ENCODE data around the gene MUC7.

MUC7 gene

GRCh38 chr4:70471897-70472296, at the start of gene MUC7:
Gene MUC7, plus strand, starts transcription at chr4:70472197. Its CDS starts 1,825 bp downstream, at chr4:70474022.
- no peak for TF ChIP-seq CTCF (conservative IDR thresholded peaks at IDR 0.05; ENCODE audit: control insufficient read depth, insufficient read depth, low read depth, low read length)
- H3K4me3 ChIP-seq (ENCODE audit: control insufficient read depth, low read depth, low read length): no peak within 1 kb of the TSS
- DNase-seq (ENCODE audit: low read depth): no peak

GRCh38 chr4:70425306-70425705, 46.7 kb upstream of the MUC7 start:
- H3K4me3 ChIP-seq (ENCODE audit: control insufficient read depth, low read depth, low read length): no peak overlapping the region
- no peak for DNase-seq (ENCODE audit: low read depth)
- TF ChIP-seq CTCF (conservative IDR thresholded peaks at IDR 0.05; ENCODE audit: control insufficient read depth, insufficient read depth, low read depth, low read length): no peak

GRCh38 chr4:70426789-70427188, 45.2 kb upstream of the MUC7 start:
- DNase-seq (ENCODE audit: low read depth): no peak
- no peak overlapping the region for H3K4me3 ChIP-seq (ENCODE audit: control insufficient read depth, low read depth, low read length)
- no peak for TF ChIP-seq CTCF (conservative IDR thresholded peaks at IDR 0.05; ENCODE audit: control insufficient read depth, insufficient read depth, low read depth, low read length)

GRCh38 chr4:70437197-70437596, 34.8 kb upstream of the MUC7 start:
- TF ChIP-seq CTCF (conservative IDR thresholded peaks at IDR 0.05; ENCODE audit: control insufficient read depth, insufficient read depth, low read depth, low read length): no peak
- H3K4me3 ChIP-seq (ENCODE audit: control insufficient read depth, low read depth, low read length): no peak overlapping the region
- DNase-seq (ENCODE audit: low read depth): no peak

GRCh38 chr4:70442474-70442873, 29.5 kb upstream of the MUC7 start:
- no peak for TF ChIP-seq CTCF (conservative IDR thresholded peaks at IDR 0.05; ENCODE audit: control insufficient read depth, insufficient read depth, low read depth, low read length)
- no peak overlapping the region for H3K4me3 ChIP-seq (ENCODE audit: control insufficient read depth, low read depth, low read length)
- DNase-seq (ENCODE audit: low read depth): no peak

- no peak for DNase-seq (ENCODE audit: low read depth)
- no peak overlapping the region for H3K4me3 ChIP-seq (ENCODE audit: control insufficient read depth, low read depth, low read length)
- no peak for TF ChIP-seq CTCF (conservative IDR thresholded peaks at IDR 0.05; ENCODE audit: control insufficient read depth, insufficient read depth, low read depth, low read length)
Observed at GRCh38 chr4:70443329-70443728, 28.7 kb upstream of the MUC7 start.

- H3K4me3 ChIP-seq (ENCODE audit: control insufficient read depth, low read depth, low read length): no peak overlapping the region
- no peak for DNase-seq (ENCODE audit: low read depth)
- TF ChIP-seq CTCF (conservative IDR thresholded peaks at IDR 0.05; ENCODE audit: control insufficient read depth, insufficient read depth, low read depth, low read length): no peak
Observed at GRCh38 chr4:70449220-70449619, 22.8 kb upstream of the MUC7 start.

Measured in fibroblast of mammary gland (primary cell).